CD4-positive, CD25-positive, alpha-beta regulatory T cell (primary cell): ENCODE data around the gene CMKLR1. TPM values are rescaled to one million over a fixed set of nuclear protein-coding genes. Genes with fewer than 3 reads are reported as not detected.

Experiments
- ATAC-seq, 2 donors: fragments of 150-1000 bp; cut with Tn5 transposase; one replicate each; pipeline ENCODE4 v1.10.0; 2021; ENCODE audit warnings: low read depth in 2 of 2, moderate number of reproducible peaks in 2 of 2, moderate library complexity in 1 of 2
- DNase-seq, 3 donors: peaks; one replicate each; pipeline versions ENCODE4 v3.0.0 to v3.0.0-alpha.2; 2012 to 2022; ENCODE audit warnings: mixed read lengths in 1 of 3
- H3K27ac ChIP-seq: one replicate; pipeline ENCODE4 v1.7.0; 2013; ENCODE audit warnings: mild to moderate bottlenecking, low read length; ENCODE audit not compliant: insufficient read depth, poor library complexity, severe bottlenecking
- H3K27me3 ChIP-seq: one replicate; pipeline ENCODE4 v1.7.0; 2013; ENCODE audit warnings: low read length; ENCODE audit not compliant: control insufficient read depth, insufficient read depth
- H3K36me3 ChIP-seq: one replicate; pipeline ENCODE4 v1.7.0; 2013; ENCODE audit warnings: mild to moderate bottlenecking, low read length, moderate library complexity; ENCODE audit not compliant: control insufficient read depth, insufficient read depth
- H3K4me1 ChIP-seq: 2 replicates; pipeline ENCODE4 v1.7.0; 2013; ENCODE audit warnings: mild to moderate bottlenecking, low read length; ENCODE audit not compliant: insufficient read depth, control insufficient read depth, poor library complexity, severe bottlenecking
- H3K4me3 ChIP-seq: one replicate; pipeline ENCODE4 v1.7.0; 2013; ENCODE audit warnings: low read depth, mild to moderate bottlenecking, low read length, moderate library complexity
- H3K9me3 ChIP-seq, 2 experiments: 1 replicate in 1 of 2; 2 replicates in 1 of 2; pipeline ENCODE4 v1.7.0; 2013; ENCODE audit warnings: low read length in 2 of 2, mild to moderate bottlenecking in 1 of 2, moderate library complexity in 1 of 2; ENCODE audit not compliant: control insufficient read depth in 2 of 2
- H3K27ac Mint-ChIP-seq, 3 donors: one replicate each; pipeline ENCODE4 v1.8.0; 2020 to 2022; ENCODE audit warnings: mild to moderate bottlenecking in 3 of 3, mixed read lengths in 3 of 3, moderate library complexity in 2 of 3
- H3K27me3 Mint-ChIP-seq: one replicate; pipeline ENCODE4 v1.8.0; 2022; ENCODE audit warnings: mild to moderate bottlenecking, mixed read lengths
- H3K36me3 Mint-ChIP-seq: one replicate; pipeline ENCODE4 v1.8.0; 2020; ENCODE audit warnings: mixed read lengths
- H3K4me1 Mint-ChIP-seq, 4 donors: one replicate each; pipeline ENCODE4 v1.8.0; 2020 to 2022; ENCODE audit warnings: mixed read lengths in 4 of 4, mild to moderate bottlenecking in 1 of 4
- H3K4me3 Mint-ChIP-seq, 4 donors: one replicate each; pipeline ENCODE4 v1.8.0; 2020 to 2022; ENCODE audit warnings: mild to moderate bottlenecking in 4 of 4, mixed read lengths in 4 of 4, moderate library complexity in 3 of 4
- H3K9me3 Mint-ChIP-seq, 7 donors: one replicate each; pipeline ENCODE4 v1.8.0; 2020 to 2022; ENCODE audit warnings: mixed read lengths in 7 of 7, mild to moderate bottlenecking in 3 of 7, moderate library complexity in 2 of 7
- polyA plus RNA-seq, 4 donors: library from polyadenylated mRNA; unstranded; fragments of 300-500 nt; fragmentation: Illumina TruSeq; gene quantifications; one replicate each; pipeline ENCODE4 v1.2.3, GENCODE V29; 2021
- total RNA-seq: library from RNA; stranded (reverse); gene quantifications from one replicate; pipeline ENCODE4 v1.2.3, GENCODE V29; 2022

Gene CMKLR1
- total and polyA plus RNA-seq, 5 donors from 2014 or later, result 0.18 to 1.6 (median 0.30) TPM

DNA sequence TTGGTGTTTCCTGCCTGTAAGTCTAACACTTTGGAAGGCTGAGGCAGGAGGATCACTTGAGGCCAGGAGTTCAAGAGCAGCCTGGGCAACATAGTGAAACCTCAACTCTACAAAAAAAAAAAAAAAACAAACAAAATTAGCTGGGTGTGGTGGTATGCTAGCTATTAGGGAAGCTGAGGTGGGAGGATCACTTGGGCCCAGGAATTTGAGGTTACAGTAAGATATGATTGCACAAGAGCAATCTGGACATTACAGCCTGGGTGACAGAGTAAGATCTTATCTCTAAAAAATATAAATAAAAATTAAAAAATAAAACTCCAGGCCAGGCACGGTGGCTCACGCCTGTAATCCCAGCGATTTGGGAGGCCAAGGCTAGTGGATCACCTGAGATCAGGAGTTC is 39.8 kb upstream of the CMKLR1 start:
- peaks cover under 1 to 8% of the 10 kb centered on the region in 2 experiments for H3K9me3 ChIP-seq
- peaks cover 14% of the 10 kb centered on the region for H3K27me3 Mint-ChIP-seq
- no peaks in the 10 kb centered on the region for H3K36me3 ChIP-seq
- no peaks in the 10 kb centered on the region for H3K36me3 Mint-ChIP-seq
- no peak for DNase-seq
- H3K4me3 Mint-ChIP-seq, result no peak overlapping the region
- H3K27ac Mint-ChIP-seq, result no peak overlapping the region
- no peak for ATAC-seq
- H3K4me3 ChIP-seq, result no peak overlapping the region
- H3K4me1 ChIP-seq, result no peaks in the 10 kb centered on the region
- H3K27ac ChIP-seq, result no peak overlapping the region
- H3K9me3 Mint-ChIP-seq, result peaks cover 0 to 29% (median 9%) of the 10 kb centered on the region in 7 donors
- H3K4me1 Mint-ChIP-seq, result no peaks in the 10 kb centered on the region
- H3K27me3 ChIP-seq, result no peaks in the 10 kb centered on the region

DNA sequence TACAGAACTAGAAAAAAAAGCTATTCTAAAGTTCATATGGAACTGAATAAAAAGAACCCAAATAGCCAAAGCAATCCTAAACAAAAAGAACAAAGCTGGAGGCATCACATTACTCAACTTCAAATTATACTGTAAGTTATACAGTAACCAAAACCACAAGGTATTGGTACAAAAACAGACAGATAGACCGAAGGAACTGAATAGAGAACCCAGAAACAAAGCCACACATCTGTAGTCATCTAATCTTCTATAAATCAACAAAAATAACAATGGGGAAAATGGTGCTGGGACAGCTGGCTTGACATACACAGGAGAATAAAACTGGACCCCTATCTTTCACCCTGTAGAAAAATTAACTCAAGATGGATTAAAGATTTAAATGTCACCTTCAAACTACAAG is 38.1 kb upstream of the CMKLR1 start:
- DNase-seq (no peak), ATAC-seq (no peak)
- Histone ChIP-seq H3K27me3 (no peaks in the 10 kb centered on the region), H3K9me3 (peaks cover 9 to 20% of the 10 kb centered on the region in 2 experiments), H3K4me1 (no peaks in the 10 kb centered on the region), H3K27ac (no peak overlapping the region), H3K36me3 (no peaks in the 10 kb centered on the region), H3K4me3 (no peak overlapping the region)
- H3K27me3 Mint-ChIP-seq, result peaks cover 14% of the 10 kb centered on the region
- no peak overlapping the region for H3K27ac Mint-ChIP-seq
- H3K4me3 Mint-ChIP-seq, result no peak overlapping the region
- peaks cover 3 to 41% (median 19%) of the 10 kb centered on the region in 7 donors for H3K9me3 Mint-ChIP-seq
- no peaks in the 10 kb centered on the region for H3K36me3 Mint-ChIP-seq
- no peaks in the 10 kb centered on the region for H3K4me1 Mint-ChIP-seq

DNA sequence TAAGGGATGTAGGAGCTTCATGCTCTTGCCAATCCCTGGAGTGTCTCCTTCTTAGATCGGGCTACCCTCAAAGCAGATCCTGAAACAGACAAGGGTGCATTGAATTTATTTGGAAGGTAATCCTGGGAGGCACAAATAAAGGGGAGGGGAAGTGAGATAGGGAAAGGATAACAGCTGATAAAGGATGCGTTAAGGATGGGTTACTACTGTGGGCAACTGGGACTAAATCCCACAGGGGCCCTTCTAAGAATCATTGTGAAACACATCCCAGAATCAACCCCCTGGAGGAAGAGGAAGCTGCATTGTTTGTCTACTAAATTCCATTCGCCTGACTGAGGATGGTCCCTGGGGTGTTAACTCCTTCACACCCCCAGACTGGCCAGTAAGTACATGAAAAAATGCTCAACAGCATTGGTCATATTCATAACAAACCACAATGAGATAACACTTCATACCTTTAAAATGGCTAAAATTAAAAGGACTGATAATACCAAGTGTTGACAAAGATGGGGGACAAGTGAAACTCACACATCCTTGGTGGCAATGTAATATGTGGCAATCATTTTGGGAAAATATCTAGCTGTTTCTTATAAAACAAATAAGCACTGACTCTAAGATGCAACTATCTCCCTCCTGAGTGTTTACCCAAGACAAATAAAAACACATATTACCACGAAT is 37.0 kb upstream of the CMKLR1 start:
- DNase-seq (no peak), ATAC-seq (no peak)
- H3K4me1 Mint-ChIP-seq, result no peaks in the 10 kb centered on the region
- peaks cover 10% of the 10 kb centered on the region for H3K27me3 Mint-ChIP-seq
- no peaks in the 10 kb centered on the region for H3K27me3 ChIP-seq
- H3K36me3 ChIP-seq, result no peaks in the 10 kb centered on the region
- H3K4me3 ChIP-seq, result no peak overlapping the region
- H3K4me3 Mint-ChIP-seq, result no peak overlapping the region
- no peak overlapping the region for H3K27ac ChIP-seq
- no peaks in the 10 kb centered on the region for H3K36me3 Mint-ChIP-seq
- no peaks in the 10 kb centered on the region for H3K4me1 ChIP-seq
- H3K27ac Mint-ChIP-seq, result no peak overlapping the region
- peaks cover 3 to 41% (median 21%) of the 10 kb centered on the region in 7 donors for H3K9me3 Mint-ChIP-seq
- H3K9me3 ChIP-seq, result peaks cover 9 to 20% of the 10 kb centered on the region in 2 experiments

DNA sequence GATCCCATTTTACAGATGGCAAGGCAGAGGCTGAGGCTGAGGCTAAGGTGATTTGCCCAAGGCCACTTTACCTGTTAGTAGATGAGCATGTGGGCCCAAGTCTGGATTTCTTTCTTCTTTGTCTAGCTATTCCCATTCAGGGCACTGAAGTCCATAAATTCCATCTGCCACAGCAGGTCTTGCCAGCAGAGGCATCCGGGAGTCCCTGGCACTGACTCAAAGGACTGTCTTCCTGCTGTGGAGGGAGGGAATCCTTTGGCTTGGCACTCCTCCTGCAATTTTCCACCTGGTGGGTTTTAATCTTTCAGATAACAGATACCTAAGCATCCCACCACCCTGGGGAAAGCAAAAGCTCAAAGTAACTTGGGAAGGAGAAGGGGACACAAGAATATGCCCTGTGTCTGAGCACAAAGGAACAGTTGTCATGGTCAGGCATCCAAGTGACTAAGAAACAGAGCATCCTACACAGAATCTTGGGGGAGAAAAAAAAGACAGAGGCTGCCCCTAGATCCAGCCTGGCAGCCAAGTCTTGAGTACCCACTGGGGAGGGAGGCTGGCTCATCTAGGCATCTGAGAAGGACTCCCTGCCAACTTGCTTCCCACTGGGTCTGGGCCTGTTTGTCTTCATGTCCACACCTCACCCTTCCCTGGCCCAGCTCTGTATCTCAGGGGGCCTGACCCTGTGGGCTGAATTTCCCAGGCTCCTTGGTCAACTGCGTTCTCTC is 35.6 kb upstream of the CMKLR1 start:
- peaks cover 15% of the 10 kb centered on the region for H3K27me3 Mint-ChIP-seq
- ATAC-seq (no peak), DNase-seq (no peak)
- H3K4me1 Mint-ChIP-seq, result no peaks in the 10 kb centered on the region
- no peaks in the 10 kb centered on the region for H3K27me3 ChIP-seq
- H3K9me3 ChIP-seq, result peaks cover 9 to 20% of the 10 kb centered on the region in 2 experiments
- no peak overlapping the region for H3K27ac Mint-ChIP-seq
- no peak overlapping the region for H3K4me3 Mint-ChIP-seq
- H3K27ac ChIP-seq, result no peak overlapping the region
- H3K4me3 ChIP-seq, result no peak overlapping the region
- no peaks in the 10 kb centered on the region for H3K4me1 ChIP-seq
- H3K36me3 ChIP-seq, result no peaks in the 10 kb centered on the region
- no peaks in the 10 kb centered on the region for H3K36me3 Mint-ChIP-seq
- peaks cover 3 to 41% (median 19%) of the 10 kb centered on the region in 7 donors for H3K9me3 Mint-ChIP-seq

DNA sequence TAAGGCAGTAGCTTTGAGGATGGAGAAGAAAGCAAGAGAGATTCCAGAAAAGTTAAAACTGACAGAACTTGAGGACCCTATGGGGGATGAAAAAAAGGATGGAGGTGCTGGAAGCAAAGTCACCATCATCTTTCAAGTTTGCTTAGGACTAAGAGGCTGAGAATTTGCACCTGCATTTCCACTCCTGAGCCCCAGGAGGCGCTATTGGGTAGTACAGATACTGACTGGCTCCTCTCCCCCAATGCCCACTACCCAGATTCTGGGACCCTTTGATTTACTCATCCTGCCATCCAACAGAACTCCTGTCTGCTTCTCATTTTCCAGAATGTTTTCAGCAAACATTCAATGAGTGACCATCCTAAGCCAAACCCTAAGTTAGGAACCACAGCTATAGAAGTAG is 34.0 kb upstream of the CMKLR1 start:
- H3K27ac ChIP-seq, result no peak overlapping the region
- peaks cover 9 to 20% of the 10 kb centered on the region in 2 experiments for H3K9me3 ChIP-seq
- DNase-seq (no peak), ATAC-seq (no peak)
- no peak overlapping the region for H3K4me3 ChIP-seq
- H3K36me3 ChIP-seq, result no peaks in the 10 kb centered on the region
- no peaks in the 10 kb centered on the region for H3K4me1 ChIP-seq
- Mint-ChIP-seq H3K36me3 (no peaks in the 10 kb centered on the region), H3K9me3 (peaks cover 3 to 41% (median 19%) of the 10 kb centered on the region in 7 donors), H3K4me1 (no peaks in the 10 kb centered on the region), H3K4me3 (no peak overlapping the region), H3K27ac (no peak overlapping the region), H3K27me3 (peaks cover 19% of the 10 kb centered on the region)
- H3K27me3 ChIP-seq, result no peaks in the 10 kb centered on the region

DNA sequence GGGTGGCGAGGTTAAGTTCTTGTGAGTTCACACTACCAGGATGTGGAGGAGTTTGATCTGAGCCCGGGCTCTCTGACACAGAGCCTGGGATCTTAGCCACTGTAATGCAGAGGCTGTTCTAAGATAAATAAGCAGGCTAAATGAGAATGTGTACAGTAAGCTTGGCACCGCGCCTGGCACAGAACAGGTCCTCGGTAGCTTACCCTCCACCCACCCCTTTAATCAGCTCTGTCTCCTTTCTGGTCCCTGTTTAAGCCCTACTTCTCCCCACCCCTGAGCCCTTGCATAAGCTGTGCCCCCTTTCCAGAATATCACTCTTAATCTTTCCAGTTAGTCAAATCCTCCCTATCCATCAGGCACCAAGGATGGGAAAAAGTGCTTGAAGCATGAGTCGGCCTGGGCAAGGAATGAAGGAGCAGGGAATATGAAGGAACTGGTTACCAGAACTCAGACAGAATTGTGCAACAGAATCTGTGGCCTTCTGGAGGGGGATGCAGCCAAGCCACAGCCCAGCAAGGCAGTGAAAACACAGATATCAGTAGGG is 32.8 kb upstream of the CMKLR1 start:
- H3K27ac Mint-ChIP-seq, result no peak overlapping the region
- no peak overlapping the region for H3K4me3 Mint-ChIP-seq
- ATAC-seq, result no peak
- H3K9me3 ChIP-seq, result peaks cover 9 to 20% of the 10 kb centered on the region in 2 experiments
- no peaks in the 10 kb centered on the region for H3K4me1 ChIP-seq
- no peak overlapping the region for H3K4me3 ChIP-seq
- H3K36me3 Mint-ChIP-seq, result no peaks in the 10 kb centered on the region
- no peak overlapping the region for H3K27ac ChIP-seq
- H3K27me3 ChIP-seq, result no peaks in the 10 kb centered on the region
- H3K27me3 Mint-ChIP-seq, result peaks cover 13% of the 10 kb centered on the region
- no peak for DNase-seq
- no peaks in the 10 kb centered on the region for H3K36me3 ChIP-seq
- peaks cover 3 to 32% (median 17%) of the 10 kb centered on the region in 7 donors for H3K9me3 Mint-ChIP-seq
- no peaks in the 10 kb centered on the region for H3K4me1 Mint-ChIP-seq

DNA sequence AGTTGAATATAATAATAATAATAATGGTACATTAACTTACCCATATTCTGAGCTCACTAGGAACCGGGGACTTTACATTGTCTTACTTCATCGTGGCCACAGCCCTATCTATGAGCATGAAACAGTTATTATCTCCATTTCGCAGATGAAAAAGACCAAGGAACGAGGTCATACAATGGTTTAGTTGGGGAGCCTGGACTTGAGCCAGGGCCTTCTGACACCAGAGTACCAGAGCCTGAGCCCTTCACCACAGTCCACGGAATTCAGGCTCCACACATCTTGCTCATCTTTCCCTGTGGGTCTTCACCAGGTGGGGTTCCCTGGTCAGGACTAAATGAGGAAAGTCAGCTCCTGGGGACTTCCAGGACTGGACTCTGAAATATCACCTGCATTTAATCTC is 31.3 kb upstream of the CMKLR1 start:
- Histone ChIP-seq H3K4me3 (no peak overlapping the region), H3K36me3 (no peaks in the 10 kb centered on the region), H3K27ac (no peak overlapping the region), H3K4me1 (no peaks in the 10 kb centered on the region), H3K27me3 (no peaks in the 10 kb centered on the region), H3K9me3 (peaks cover 9 to 20% of the 10 kb centered on the region in 2 experiments)
- Mint-ChIP-seq H3K27ac (no peak overlapping the region), H3K9me3 (peaks cover 3 to 20% (median 13%) of the 10 kb centered on the region in 7 donors), H3K4me1 (no peaks in the 10 kb centered on the region), H3K4me3 (no peak overlapping the region), H3K36me3 (no peaks in the 10 kb centered on the region), H3K27me3 (peaks cover 13% of the 10 kb centered on the region)
- ATAC-seq, result no peak
- no peak for DNase-seq
